HG03520 (cell line): ENCODE measurements around the gene TUBGCP5.
"Not testable (repeated sequence)": the region's sequence is repeated elsewhere in the genome, so short reads cannot be mapped to it uniquely, and the experiment has no call there.

Experiments used
- ATAC-seq: cut with Tn5 transposase; IDR thresholded peaks from one replicate; pipeline ENCODE4 v1.9.1; 2021; ENCODE audit warnings: mild to moderate bottlenecking, moderate library complexity; ENCODE audit not compliant: unreplicated experiment

Gene TUBGCP5

GRCh38 chr15:23043535-23043934 lies 4.2 kb upstream of the TUBGCP5 start:
- ATAC-seq, result not testable (repeated sequence)

DNA sequence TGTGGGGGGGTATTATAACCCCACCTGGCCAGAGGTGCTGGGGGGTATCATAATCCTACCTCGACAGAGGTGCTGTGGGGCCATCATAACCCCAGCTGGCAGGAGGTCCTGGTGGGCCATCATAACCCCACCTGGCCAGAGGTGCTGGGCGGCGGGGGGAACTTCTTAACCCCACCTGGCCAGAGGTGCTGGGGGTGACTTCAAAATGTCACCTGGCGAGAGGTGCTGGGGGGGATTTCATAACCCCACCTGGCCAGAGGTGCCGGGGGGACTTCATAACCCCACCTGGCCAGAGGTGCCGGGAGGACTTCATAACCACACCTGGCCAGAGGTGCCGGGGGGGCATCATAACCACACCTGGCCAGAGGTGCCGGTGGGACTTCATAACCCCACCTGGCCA lies 2.4 kb upstream of the TUBGCP5 start:
- not testable (repeated sequence) for ATAC-seq

DNA sequence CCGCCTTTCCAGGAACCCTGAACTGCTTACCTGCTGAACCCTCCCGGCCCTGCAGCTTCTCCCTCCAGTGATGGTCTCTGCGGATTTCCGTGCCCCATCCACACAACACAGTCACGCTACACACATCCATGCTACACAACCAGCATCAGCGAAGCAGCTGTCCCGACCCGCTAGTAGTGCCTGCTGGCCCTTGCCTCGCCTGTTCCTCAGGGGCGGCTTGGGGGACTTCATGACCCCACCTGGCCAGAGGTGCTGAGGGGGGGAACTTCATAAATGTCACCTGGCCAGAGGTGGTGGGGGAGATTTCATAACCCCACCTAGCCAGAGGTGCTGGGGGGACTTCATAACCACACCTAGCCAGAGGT lies 530 bp upstream of the TUBGCP5 start:
- peak; percentile 11 for ATAC-seq

DNA sequence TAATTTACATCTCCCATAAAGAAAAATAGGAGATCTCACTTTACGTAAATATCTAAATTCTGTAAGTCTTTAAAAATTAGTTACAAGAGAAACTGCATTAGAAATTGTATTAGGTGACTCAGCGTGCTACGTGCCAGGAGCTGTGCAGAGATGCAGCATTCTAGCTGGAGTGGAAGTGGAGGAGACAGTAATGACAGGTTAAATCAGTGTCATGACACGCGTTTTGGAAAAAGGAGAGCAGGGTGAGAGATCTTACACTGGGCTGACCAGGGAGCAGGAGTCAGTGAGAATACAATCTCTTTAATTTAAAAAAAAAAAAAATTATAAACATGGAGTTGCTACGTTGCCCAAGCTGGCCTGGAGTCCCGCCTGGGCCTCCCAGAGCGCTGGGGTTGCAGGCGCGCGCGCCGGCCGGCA lies 635 bp downstream of the TUBGCP5 start:
- ATAC-seq, result peak; percentile 4

- no peak for ATAC-seq
These were observed 3.3 kb downstream of the TUBGCP5 start for GRCh38 chr15:23035964-23036566.

- no peak for ATAC-seq
These were observed 5.4 kb downstream of the TUBGCP5 start for GRCh38 chr15:23033979-23034378.

- ATAC-seq, result no peak
These were observed 13.2 kb downstream of the TUBGCP5 start for GRCh38 chr15:23026218-23026617.

- ATAC-seq, result no peak
These were observed 17.2 kb downstream of the TUBGCP5 start for GRCh38 chr15:23022156-23022555.

GRCh38 chr15:23014394-23015000 lies 24.9 kb downstream of the TUBGCP5 start:
- ATAC-seq, result no peak

DNA sequence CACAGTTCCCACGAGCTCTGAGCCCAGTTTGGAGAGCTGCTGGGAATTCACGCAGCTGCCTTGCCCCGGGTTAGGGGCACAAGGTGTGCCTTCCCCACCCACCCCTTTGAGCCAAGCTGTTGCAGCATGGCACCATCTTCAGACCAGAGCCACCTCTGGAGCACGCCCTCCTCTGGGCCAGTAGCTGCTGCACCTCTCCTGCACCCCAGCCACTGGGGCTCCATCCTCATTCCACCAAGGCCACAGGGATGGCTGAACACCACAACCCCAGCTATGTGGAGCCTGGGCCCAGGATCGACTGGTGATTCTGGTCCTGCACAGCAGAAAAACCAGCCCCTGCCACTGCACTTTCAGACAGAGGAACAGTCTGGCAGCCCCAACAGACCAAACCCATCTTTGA lies 25.7 kb downstream of the TUBGCP5 start:
- no peak for ATAC-seq

- not testable (repeated sequence) for ATAC-seq
These were observed 26.8 kb downstream of the TUBGCP5 start for GRCh38 chr15:23012616-23013015.

DNA sequence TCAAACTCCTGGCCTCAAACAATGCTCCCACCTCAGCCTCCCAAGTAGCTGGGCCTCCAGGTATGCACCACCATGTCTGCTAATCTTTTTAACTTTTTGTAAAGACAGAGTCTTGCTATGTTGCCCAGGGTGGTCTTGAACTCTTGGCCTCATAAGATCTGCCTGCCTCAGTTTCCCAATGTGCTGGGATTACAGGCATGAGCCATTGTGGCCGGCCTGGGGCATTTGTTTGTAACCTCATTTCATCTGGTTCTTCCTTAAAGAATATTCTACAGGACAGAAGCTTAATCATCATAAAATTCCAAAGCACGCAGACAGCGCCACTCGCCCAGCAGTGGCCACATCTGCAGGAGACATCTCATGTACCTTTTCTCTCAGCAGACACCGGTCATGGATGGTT lies 35.6 kb downstream of the TUBGCP5 start:
- no peak for ATAC-seq

- no peak for ATAC-seq
These were observed 36.4 kb downstream of the TUBGCP5 start for GRCh38 chr15:23002920-23003319.

DNA sequence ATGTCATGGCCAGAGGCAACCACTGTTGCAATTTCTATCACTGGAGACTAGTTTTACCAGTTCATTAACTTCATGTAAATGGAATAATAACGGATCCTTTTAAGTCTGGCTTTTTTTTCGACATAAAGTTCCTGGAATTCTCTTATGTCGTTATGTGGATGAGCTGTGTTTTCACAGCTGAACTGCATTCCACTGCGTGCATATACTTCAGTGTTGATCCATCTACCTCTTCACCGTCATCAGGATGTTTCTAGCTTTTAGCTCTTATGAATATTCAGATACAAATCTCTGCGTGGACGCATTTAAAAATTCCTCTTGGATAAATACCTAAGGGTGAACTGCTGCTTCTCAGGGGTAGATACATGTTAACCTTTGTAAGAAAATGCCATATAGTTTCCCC lies 43.6 kb downstream of the TUBGCP5 start:
- ATAC-seq, result no peak

DNA sequence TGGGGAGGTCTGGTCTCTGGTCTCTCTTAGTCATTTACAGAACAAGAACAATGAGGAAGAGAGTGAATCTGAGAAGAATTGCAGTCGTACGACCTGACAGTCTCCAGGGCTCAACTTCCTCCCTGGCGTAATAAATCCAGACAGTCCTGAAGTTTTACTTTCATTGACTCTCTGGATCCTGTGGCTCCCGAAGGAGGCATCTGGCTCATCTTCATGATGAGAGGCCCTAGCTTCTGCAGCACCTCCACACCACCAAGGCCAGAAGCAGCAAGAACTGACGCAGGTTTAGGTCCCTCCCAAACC lies 47.4 kb downstream of the TUBGCP5 start:
- no peak for ATAC-seq

DNA sequence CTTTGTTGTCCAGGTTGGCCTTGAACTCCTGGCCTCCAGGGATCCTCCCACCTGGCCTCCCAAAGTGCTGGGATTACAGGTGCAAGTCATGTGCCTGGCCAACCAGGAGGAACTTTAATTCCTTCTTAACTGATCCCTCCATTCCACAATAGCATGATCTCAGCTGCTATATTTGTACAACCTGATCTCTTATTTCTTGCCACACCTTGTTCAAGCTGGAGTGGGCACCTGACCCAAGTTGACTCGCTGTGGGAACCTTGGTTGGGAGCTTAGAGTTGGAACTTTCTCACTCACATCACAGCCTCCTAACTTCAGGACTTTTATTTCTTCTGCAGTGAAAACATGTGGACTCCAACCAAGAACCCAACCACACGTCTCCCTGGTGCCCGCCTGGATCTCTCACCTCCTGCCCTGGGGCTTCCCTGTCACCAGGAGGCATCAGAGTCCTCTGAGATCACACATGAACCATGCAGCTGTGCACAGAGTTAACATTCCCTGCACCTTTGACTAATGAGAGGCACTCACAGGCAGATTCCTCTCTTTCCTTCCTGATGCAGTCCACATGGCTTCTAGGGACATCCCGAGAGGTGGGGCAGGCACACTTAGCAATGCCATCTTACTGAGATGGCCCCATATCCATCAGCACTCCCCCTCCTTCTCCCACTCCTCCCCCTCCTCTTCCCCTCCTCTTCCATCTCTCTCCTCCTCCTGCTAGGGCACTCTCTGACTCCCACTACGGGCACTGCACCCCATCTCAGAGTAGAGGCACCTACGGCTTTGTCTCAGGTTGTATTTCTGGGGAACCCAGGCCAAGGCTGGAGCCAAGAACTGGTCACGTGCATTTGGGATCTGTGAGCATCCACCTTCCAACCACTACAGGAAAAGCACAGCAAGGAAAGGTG lies 49.5 kb downstream of the TUBGCP5 start:
- no peak for ATAC-seq

DNA sequence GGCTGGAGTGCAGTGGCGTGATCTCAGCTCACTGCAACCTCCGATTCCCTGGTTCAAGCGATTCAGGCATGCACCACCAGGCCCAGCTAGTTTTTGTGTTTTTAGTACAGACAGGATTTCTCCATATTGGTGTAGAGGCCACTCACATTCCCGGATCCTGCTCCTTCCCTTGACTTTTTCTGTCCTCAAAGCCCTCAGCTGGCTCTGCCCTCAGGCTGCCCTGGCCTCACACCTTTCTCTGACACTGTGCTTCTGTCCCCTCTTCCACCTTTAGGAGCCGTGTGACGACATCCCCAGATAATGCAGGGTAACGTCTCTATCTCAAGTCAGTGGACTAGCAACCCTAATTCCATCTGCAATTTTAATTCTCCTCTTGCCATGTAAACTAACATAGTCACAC lies 50.6 kb downstream of the TUBGCP5 start:
- no peak for ATAC-seq

GRCh38 chr15:22981931-22982330 lies 57.4 kb downstream of the TUBGCP5 start:
- not testable (repeated sequence) for ATAC-seq

DNA sequence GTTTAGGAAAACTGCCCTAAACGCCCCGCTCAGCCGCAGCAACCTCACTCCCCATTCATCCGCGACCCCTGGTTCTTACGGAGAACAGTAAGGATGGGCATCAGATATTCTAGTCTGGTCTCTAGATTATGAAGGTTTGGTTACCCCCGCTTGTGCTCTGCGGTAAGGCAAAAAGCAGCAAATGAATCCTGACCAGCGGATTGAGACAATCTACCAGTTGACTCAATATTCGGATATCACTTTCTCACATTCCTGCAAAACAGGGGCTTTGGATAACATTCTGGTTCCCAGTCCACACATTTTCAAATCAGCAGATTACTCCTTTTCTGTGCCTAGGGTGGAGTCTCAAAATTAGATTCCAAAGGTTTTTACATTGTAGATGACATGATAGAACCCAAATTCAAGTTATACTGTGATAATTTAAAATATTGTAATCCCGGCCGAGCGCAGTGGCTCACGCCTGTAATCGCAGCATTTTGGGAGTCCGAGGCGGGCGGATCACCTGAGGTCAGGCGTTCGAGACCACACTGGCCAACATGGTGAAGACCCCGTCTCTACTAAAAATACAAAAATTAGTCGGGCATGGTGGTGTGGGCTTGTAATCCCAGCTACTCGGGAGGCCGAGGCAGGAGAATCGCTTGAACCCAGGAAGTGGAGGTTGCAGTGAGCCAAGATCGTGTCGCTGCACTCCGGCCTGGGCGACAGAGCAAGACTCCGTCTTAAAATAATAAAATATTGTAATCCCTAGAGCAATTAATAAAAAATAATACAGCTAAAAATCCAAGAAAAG lies 58.1 kb downstream of the TUBGCP5 start:
- no peak for ATAC-seq

DNA sequence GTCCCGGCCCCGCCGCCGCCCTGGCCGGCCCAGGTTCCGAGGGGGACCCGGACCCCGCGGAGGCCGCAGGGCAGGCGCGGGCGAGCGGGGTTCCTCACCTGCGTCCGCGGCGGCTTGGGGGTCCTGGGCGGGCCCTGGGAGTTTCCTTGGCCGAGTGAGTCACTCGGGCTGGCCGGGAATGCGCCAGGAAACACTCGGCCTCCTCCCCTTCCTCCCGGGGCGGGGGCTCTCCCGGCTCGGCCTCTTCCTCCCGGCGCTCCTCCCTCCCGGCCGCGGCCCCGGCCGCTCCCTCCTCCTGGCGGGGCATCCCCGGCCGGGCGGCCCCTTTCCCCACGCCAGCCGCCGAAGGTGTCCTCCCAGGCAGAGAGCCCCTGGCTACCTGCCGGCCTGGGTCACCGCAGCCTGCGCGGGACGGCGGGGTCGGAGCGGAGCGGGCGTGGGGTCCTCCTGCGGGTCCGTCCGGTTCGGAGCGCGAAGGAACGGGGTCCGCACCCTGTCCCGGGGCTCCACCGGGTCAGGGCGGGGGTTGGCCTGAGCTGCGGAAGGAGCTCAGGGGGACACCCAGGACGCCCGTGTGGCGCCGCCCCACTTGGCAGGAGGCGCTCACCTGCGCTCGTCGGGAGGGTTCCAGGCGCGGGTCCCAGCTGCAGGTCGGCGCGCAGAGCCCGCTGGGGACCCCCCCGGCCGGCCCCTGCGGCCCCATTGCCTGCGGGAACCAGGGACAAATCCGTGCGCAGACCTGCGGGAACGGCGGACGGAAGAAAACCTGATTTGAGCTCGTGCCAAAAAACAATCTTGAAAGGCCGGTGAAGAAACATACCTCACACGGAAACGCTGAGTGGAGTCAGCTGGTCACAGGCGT lies 58.9 kb downstream of the TUBGCP5 start, which contains the start of gene CYFIP1:
CYFIP1 (minus strand) TSS at position 180 of the 862 bp plus-strand sequence. CDS start 33,083 bp downstream, outside the sequence.
- no peak for ATAC-seq
